Fibroblast of the aortic adventitia (primary cell): ENCODE measurements around the gene FASTKD2. TPM values are rescaled to one million over a fixed set of nuclear protein-coding genes. Genes with fewer than 3 reads are reported as not detected.
A peak's percentile ranks its signal among the peaks of the same experiment; 100 is the strongest.

Source experiments
- DNase-seq: peaks from one replicate; pipeline ENCODE4 v3.0.0-alpha.2; 2010; ENCODE audit warnings: low read depth
- H3K4me3 ChIP-seq: 2 replicates; pipeline ENCODE4 v1.5.1; 2011; ENCODE audit warnings: low read depth, mild to moderate bottlenecking, control low read depth, low read length, moderate library complexity
- CTCF ChIP-seq: IDR thresholded peaks from 2 replicates; pipeline ENCODE4 v1.5.1; 2011; ENCODE audit warnings: mild to moderate bottlenecking, low read length, control low read depth, inconsistent platforms; ENCODE audit not compliant: insufficient read depth
- total RNA-seq: library from RNA; depleted of rRNA; stranded (reverse); fragments of >200 nt; gene quantifications from 2 replicates; pipeline ENCODE4 v1.2.3, GENCODE V29; 2012; ENCODE audit warnings: low replicate concordance

The FASTKD2 gene
- total RNA-seq, 1 donor = 56.1 TPM

DNA sequence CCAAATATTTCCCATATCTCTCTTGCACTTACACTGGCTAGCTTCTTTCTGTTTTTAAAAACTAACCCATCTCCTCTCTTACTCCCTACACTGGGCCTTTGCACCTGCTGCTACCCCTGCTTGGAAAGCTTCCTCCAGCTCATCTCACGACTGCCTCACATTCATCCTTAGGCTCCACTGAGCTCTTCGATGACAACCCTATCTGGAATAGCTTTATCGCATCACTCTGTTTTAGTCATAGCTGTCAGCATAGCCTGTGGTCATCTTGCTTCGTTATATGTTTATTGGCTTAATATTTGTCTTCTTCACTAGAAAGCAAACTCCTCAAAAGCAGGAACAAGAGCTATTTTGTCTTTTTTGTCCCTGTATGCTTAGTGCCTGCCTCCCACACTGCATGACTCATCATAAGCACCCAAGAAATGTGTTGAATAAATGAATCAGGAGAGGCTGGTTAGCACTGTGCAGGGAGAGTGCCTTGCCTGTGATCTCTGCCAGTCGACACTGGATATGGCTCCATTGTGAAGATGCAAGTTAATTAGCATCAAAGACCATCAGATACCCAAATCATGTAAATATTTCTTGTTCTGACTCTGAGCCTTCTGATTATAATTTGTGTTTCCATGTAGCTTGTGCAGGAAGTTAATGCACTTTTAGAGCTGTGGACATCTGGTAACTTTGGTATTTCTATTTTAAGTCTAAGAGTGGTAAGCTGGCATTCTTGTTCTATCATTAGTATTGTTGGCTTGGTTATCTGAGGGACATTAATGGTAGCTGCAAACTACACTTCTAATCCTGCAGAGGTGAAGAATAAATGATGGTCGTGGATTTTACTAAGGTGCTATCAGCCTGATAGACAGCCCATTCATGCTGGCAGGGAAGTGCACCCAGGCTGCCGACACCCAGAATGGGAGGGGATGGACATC, 36.9 kb upstream of the FASTKD2 start:
- no peak overlapping the region for H3K4me3 ChIP-seq
- no peak for TF ChIP-seq CTCF
- DNase-seq = peak; percentile 5

- H3K4me3 ChIP-seq = no peak overlapping the region
- DNase-seq = no peak
- no peak for TF ChIP-seq CTCF
These were observed 32.1 kb upstream of the FASTKD2 start for GRCh38 chr2:206733341-206733740.

DNA sequence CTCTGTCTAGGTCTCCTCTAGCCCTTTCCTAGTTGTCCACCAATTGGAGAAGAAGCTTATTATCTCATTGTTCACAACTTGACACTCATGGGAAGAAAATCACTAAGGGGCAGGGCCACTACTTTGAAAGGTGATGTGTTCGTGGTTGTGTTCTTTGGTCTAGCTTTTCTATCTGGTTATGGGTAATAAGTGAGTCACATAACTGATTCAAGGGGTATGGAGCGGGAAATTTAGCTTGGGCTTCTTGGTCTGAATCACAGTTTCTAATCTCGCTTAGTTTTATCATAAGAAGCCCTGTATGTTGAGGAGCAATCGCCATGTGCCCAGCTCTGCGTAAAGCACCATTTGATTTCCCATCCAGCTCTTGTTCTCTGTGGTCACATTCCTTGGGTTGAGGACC, 28.5 kb upstream of the FASTKD2 start:
- TF ChIP-seq CTCF = no peak
- DNase-seq = no peak

DNA sequence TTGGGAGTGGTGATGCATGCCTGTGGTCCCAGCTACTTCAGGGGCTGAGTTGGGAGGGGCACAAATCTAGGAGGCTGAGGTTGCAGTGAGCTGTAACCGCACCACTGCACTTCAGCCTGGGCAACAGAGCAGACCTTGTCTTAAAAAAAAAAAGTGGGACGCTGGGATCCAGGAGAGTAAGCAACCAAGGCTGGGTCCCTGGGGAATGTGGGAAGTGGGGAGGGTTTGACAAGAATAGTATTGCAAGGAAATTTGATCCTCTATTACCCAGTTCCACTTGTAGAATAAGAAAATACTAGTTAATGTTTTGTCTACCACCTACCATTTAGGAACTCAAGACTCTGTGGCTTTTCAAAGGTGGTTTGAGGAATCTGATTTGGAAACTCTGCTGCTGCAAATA, 26.1 kb upstream of the FASTKD2 start:
- DNase-seq = no peak
- TF ChIP-seq CTCF = no peak
- no peak overlapping the region for H3K4me3 ChIP-seq

More for the DNA sequence above, 28.5 kb upstream of the FASTKD2 start:
- no peak overlapping the region for H3K4me3 ChIP-seq

- no peak overlapping the region for H3K4me3 ChIP-seq
- no peak for TF ChIP-seq CTCF
- DNase-seq = no peak
These were observed 24.6 kb upstream of the FASTKD2 start for GRCh38 chr2:206740800-206741199.

DNA sequence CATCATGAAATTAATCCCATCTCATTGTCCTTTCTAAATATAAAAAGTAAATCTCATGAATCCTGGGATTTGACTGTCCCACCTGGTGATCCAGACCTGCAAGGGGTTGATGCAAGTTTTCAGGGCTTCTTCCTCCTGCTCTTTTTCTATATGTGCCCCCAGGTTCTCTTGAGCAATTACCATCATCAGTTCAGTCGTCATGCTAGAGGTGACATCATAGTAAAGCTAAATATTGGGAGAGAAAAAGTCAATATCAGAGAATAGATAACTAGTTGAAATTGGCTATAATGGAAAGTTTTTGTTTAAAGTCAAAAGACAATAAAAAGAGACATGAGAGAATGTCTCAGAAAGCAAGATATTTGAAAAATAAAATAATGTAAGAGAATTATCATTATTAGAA, 8.6 kb upstream of the FASTKD2 start:
- no peak overlapping the region for H3K4me3 ChIP-seq
- no peak for DNase-seq
- TF ChIP-seq CTCF = no peak
